ENCODE measurements around the gene PIGN. TPM values are rescaled to one million over a fixed set of nuclear protein-coding genes. Genes with fewer than 3 reads are reported as not detected.

PIGN gene
- total RNA-seq, 2 donors from 2014 or later = 22.6 to 28.7 TPM

GRCh38 chr18:62024983-62025382 is 161.9 kb downstream of the PIGN start:
- TF ChIP-seq POLR2A (IDR thresholded peaks at IDR 0.05) (no peak), CTCF (IDR thresholded peaks at IDR 0.05) (no peak)
- Histone ChIP-seq H3K9me3 (no peaks in the 10 kb centered on the region), H3K4me1 (no peaks in the 10 kb centered on the region), H3K27me3 (no peaks in the 10 kb centered on the region), H3K27ac (no peak overlapping the region), H3K4me3 (no peak overlapping the region), H3K36me3 (replicated peaks in 1 of 2; ENCODE audit: insufficient read depth in 1 of 2, low read depth in 2 of 2) (no peaks in the 10 kb centered on the region)
- DNase-seq = no peak
- intact Hi-C loops (cut with DNase I) = no loop called here
- no peak for ATAC-seq

GRCh38 chr18:62023536-62023935 is 163.3 kb downstream of the PIGN start:
- no peaks in the 10 kb centered on the region for H3K36me3 ChIP-seq (replicated peaks in 1 of 2; ENCODE audit: insufficient read depth in 1 of 2, low read depth in 2 of 2)
- no peak for ATAC-seq
- no peak for TF ChIP-seq CTCF (IDR thresholded peaks at IDR 0.05)
- TF ChIP-seq POLR2A (IDR thresholded peaks at IDR 0.05) = no peak
- 37 to 38% methylated on average over 1 of the region's 1 CpG for WGBS, 2 donors
- intact Hi-C loops (cut with DNase I) = no loop called here
- no peaks in the 10 kb centered on the region for H3K4me1 ChIP-seq
- H3K4me3 ChIP-seq = no peak overlapping the region
- no peak for DNase-seq
- no peaks in the 10 kb centered on the region for H3K27me3 ChIP-seq
- no peak overlapping the region for H3K27ac ChIP-seq
- H3K9me3 ChIP-seq = no peaks in the 10 kb centered on the region

- TF ChIP-seq POLR2A (IDR thresholded peaks at IDR 0.05) (no peak), CTCF (IDR thresholded peaks at IDR 0.05) (no peak)
- ATAC-seq (no peak), DNase-seq (no peak)
- Histone ChIP-seq H3K27me3 (no peaks in the 10 kb centered on the region), H3K27ac (no peak overlapping the region), H3K9me3 (no peaks in the 10 kb centered on the region), H3K4me1 (no peaks in the 10 kb centered on the region), H3K36me3 (replicated peaks in 1 of 2; ENCODE audit: insufficient read depth in 1 of 2, low read depth in 2 of 2) (no peaks in the 10 kb centered on the region), H3K4me3 (no peak overlapping the region)
- intact Hi-C loops (cut with DNase I) = no loop called here
- 33 to 66% methylated on average over 2 of the region's 2 CpGs for WGBS, 2 donors
Measured at GRCh38 chr18:62018759-62019041, 168.2 kb downstream of the PIGN start.

GRCh38 chr18:62018034-62018758 is 168.7 kb downstream of the PIGN start:
- no peaks in the 10 kb centered on the region for H3K27me3 ChIP-seq
- H3K9me3 ChIP-seq = no peaks in the 10 kb centered on the region
- TF ChIP-seq POLR2A (IDR thresholded peaks at IDR 0.05) (no peak), CTCF (IDR thresholded peaks at IDR 0.05) (no peak)
- peak in 3 of 4 donors; percentile 16 to 28 (median 23) for DNase-seq
- peak; percentile 35 for ATAC-seq
- no peaks in the 10 kb centered on the region for H3K4me1 ChIP-seq
- intact Hi-C loops (cut with DNase I) = no loop called here
- H3K4me3 ChIP-seq = no peak overlapping the region
- 79 to 85% methylated on average over 9 of the region's 9 CpGs for WGBS, 2 donors
- no peaks in the 10 kb centered on the region for H3K36me3 ChIP-seq (replicated peaks in 1 of 2; ENCODE audit: insufficient read depth in 1 of 2, low read depth in 2 of 2)
- H3K27ac ChIP-seq = no peak overlapping the region

GRCh38 chr18:62017618-62018017 is 169.2 kb downstream of the PIGN start:
- Histone ChIP-seq H3K4me1 (no peaks in the 10 kb centered on the region), H3K9me3 (no peaks in the 10 kb centered on the region), H3K27ac (no peak overlapping the region), H3K36me3 (replicated peaks in 1 of 2; ENCODE audit: insufficient read depth in 1 of 2, low read depth in 2 of 2) (no peaks in the 10 kb centered on the region), H3K27me3 (no peaks in the 10 kb centered on the region), H3K4me3 (no peak overlapping the region)
- DNase-seq (no peak), ATAC-seq (no peak)
- intact Hi-C loops (cut with DNase I) = no loop called here
- TF ChIP-seq POLR2A (IDR thresholded peaks at IDR 0.05) = no peak
- TF ChIP-seq CTCF (IDR thresholded peaks at IDR 0.05) = no peak
- 61 to 70% methylated on average over 6 of the region's 6 CpGs for WGBS, 2 donors
